GM18505 (cell line): Measurements from ENCODE around the gene IFI6.

Source experiments
- ATAC-seq: cut with Tn5 transposase; IDR thresholded peaks from one replicate; pipeline ENCODE4 v1.9.1; 2021; ENCODE audit not compliant: unreplicated experiment
- POLR2A ChIP-seq: IDR thresholded peaks from 4 replicates; pipeline ENCODE4 v1.6.1; 2011; ENCODE audit warnings: borderline replicate concordance; ENCODE audit not compliant: insufficient read depth, insufficient read length; ENCODE audit errors: extremely low read depth

IFI6 gene

GRCh38 chr1:27665016-27665651 lies 6.9 kb downstream of the IFI6 start:
- peak; percentile 27 for TF ChIP-seq POLR2A

GRCh38 chr1:27664291-27664690 lies 7.7 kb downstream of the IFI6 start:
- ATAC-seq, result no peak
- TF ChIP-seq POLR2A, result no peak

More at GRCh38 chr1:27665016-27665651, 6.9 kb downstream of the IFI6 start:
- ATAC-seq, result no peak

GRCh38 chr1:27662707-27663393 lies 9.1 kb downstream of the IFI6 start:
- no peak for ATAC-seq
- peak; percentile 54 for TF ChIP-seq POLR2A

GRCh38 chr1:27662261-27662660 lies 9.7 kb downstream of the IFI6 start:
- ATAC-seq, result no peak
- no peak for TF ChIP-seq POLR2A

- no peak for ATAC-seq
- no peak for TF ChIP-seq POLR2A
These were observed 10.4 kb downstream of the IFI6 start for GRCh38 chr1:27661412-27662075.

GRCh38 chr1:27660300-27660835 lies 11.6 kb downstream of the IFI6 start:
- no peak for TF ChIP-seq POLR2A
- no peak for ATAC-seq

GRCh38 chr1:27659497-27660299 lies 12.3 kb downstream of the IFI6 start:
- TF ChIP-seq POLR2A, result peak; percentile 68
- peak; percentile 71 for ATAC-seq

GRCh38 chr1:27658951-27659496 lies 13.0 kb downstream of the IFI6 start:
- TF ChIP-seq POLR2A, result no peak
- ATAC-seq, result no peak

- ATAC-seq, result no peak
These were observed 15.7 kb downstream of the IFI6 start for GRCh38 chr1:27656157-27656893.

GRCh38 chr1:27655151-27655937 lies 16.6 kb downstream of the IFI6 start:
- no peak for ATAC-seq

More at GRCh38 chr1:27656157-27656893, 15.7 kb downstream of the IFI6 start:
- TF ChIP-seq POLR2A, result no peak

GRCh38 chr1:27652111-27652864 lies 19.7 kb downstream of the IFI6 start:
- no peak for ATAC-seq
- no peak for TF ChIP-seq POLR2A

More at GRCh38 chr1:27655151-27655937, 16.6 kb downstream of the IFI6 start:
- no peak for TF ChIP-seq POLR2A
